ENCODE measurements around the gene SOS2. TPM values are rescaled to one million over a fixed set of nuclear protein-coding genes. Genes with fewer than 3 reads are reported as not detected.
A peak's percentile ranks its signal among the peaks of the same experiment; 100 is the strongest.

The SOS2 gene
- total and polyA plus RNA-seq, 11 donors: 8.8 to 47.3 (median 31.3) TPM

DNA sequence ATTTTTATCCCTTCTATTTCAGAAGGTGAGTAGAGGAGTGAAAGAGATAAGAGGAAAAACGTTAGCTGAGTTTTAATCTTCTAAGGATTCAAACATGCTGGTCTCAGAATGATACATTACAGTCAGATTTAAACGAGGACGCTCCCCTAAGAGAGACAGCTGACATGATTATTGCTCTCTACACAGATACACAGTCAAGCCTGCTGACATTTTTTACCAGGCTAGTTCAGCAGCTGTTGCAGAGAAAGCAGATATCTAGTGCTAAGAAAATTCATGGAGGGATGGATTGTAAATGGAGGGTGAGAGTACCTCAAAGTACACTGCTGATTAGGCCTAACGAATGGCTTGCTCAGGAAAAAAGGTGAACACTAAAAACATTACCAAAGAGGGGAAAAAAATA lies 31.9 kb upstream of the SOS2 start:
- TF ChIP-seq POLR2A (IDR thresholded peaks at IDR 0.05): no peak
- TF ChIP-seq, protein P1, sequence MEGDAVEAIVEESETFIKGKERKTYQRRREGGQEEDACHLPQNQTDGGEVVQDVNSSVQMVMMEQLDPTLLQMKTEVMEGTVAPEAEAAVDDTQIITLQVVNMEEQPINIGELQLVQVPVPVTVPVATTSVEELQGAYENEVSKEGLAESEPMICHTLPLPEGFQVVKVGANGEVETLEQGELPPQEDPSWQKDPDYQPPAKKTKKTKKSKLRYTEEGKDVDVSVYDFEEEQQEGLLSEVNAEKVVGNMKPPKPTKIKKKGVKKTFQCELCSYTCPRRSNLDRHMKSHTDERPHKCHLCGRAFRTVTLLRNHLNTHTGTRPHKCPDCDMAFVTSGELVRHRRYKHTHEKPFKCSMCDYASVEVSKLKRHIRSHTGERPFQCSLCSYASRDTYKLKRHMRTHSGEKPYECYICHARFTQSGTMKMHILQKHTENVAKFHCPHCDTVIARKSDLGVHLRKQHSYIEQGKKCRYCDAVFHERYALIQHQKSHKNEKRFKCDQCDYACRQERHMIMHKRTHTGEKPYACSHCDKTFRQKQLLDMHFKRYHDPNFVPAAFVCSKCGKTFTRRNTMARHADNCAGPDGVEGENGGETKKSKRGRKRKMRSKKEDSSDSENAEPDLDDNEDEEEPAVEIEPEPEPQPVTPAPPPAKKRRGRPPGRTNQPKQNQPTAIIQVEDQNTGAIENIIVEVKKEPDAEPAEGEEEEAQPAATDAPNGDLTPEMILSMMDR (IDR thresholded peaks at IDR 0.05): no peak
- no peak overlapping the region for H3K4me3 ChIP-seq
- H3K27me3 ChIP-seq: no peaks in the 10 kb centered on the region
- no peak overlapping the region for H3K27ac ChIP-seq
- no peak for ATAC-seq
- H3K36me3 ChIP-seq: peaks cover 0 to 10% (median 4%) of the 10 kb centered on the region in 9 donors
- DNase-seq: no peak
- peaks cover 0 to 4% (median 0%) of the 10 kb centered on the region in 12 donors for H3K4me1 ChIP-seq
- H3K9me3 ChIP-seq: no peaks in the 10 kb centered on the region
- 34 to 47% (median 43%) methylated on average over 4 of the region's 4 CpGs for WGBS, 4 donors
- intact Hi-C loops (cut with DNase I): loop anchor here in 1 of 10 donors (10.0 kb wide), 1 partner anchor 109 kb away; no protein-coding TSS in a partner anchor

- DNase-seq (no peak), ATAC-seq (no peak)
- no peaks in the 10 kb centered on the region for H3K27me3 ChIP-seq
- H3K36me3 ChIP-seq: peaks cover 0 to 10% (median 2%) of the 10 kb centered on the region in 9 donors
- intact Hi-C loops (cut with DNase I): loop anchor here in 1 of 10 donors (10.0 kb wide), 1 partner anchor 108 kb away; no protein-coding TSS in a partner anchor
- H3K9me3 ChIP-seq: no peaks in the 10 kb centered on the region
- 39 to 48% (median 45%) methylated on average over 2 of the region's 2 CpGs for WGBS, 4 donors
- no peak overlapping the region for H3K27ac ChIP-seq
- H3K4me3 ChIP-seq: no peak overlapping the region
- H3K4me1 ChIP-seq: peaks cover 0 to 4% (median 0%) of the 10 kb centered on the region in 12 donors
- TF ChIP-seq, protein P1 (IDR thresholded peaks at IDR 0.05): no peak
- no peak for TF ChIP-seq POLR2A (IDR thresholded peaks at IDR 0.05)
These were observed 31.5 kb upstream of the SOS2 start for GRCh38 chr14:50262865-50263264.

DNA sequence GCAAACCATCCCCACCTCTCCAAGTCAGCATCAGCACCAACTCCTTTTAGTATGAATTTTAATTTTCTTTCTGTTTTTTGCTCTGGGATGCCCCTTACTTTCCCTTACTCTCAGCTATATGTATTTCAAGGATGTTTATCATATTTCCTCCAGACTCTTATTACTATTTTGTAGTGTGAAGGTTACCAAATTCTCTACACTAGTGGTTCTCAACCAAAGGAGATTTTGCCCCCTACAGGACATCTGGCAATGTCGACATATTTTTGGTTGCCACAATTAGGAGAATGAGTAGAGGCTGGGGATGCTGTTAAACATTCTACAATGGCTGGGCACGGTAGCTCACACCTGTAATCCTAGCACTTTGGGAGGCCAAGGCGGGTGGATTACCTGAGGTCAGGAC lies 29.1 kb upstream of the SOS2 start:
- H3K4me3 ChIP-seq: no peak overlapping the region
- ATAC-seq (peak in 1 of 4 donors; percentile 60), DNase-seq (no peak)
- H3K4me1 ChIP-seq: peaks cover 0 to 4% (median 0%) of the 10 kb centered on the region in 12 donors
- intact Hi-C loops (cut with DNase I): loop anchor here in 1 of 10 donors (10.0 kb wide), 1 partner anchor 106 kb away; no protein-coding TSS in a partner anchor
- no peak overlapping the region for H3K27ac ChIP-seq
- H3K9me3 ChIP-seq: no peaks in the 10 kb centered on the region
- WGBS, 4 donors: 33 to 51% (median 40%) methylated on average over 3 of the region's 3 CpGs
- H3K27me3 ChIP-seq: no peaks in the 10 kb centered on the region
- TF ChIP-seq, protein P1 (IDR thresholded peaks at IDR 0.05): peak; percentile 18 to 59 (median 44)
- TF ChIP-seq POLR2A (IDR thresholded peaks at IDR 0.05): no peak
- H3K36me3 ChIP-seq: peaks cover 0 to 8% (median 0%) of the 10 kb centered on the region in 9 donors

- Histone ChIP-seq H3K27me3 (no peaks in the 10 kb centered on the region), H3K27ac (no peak overlapping the region), H3K4me3 (no peak overlapping the region), H3K9me3 (no peaks in the 10 kb centered on the region), H3K4me1 (peaks cover 0 to 4% (median 0%) of the 10 kb centered on the region in 12 donors), H3K36me3 (peaks cover 0 to 6% (median 0%) of the 10 kb centered on the region in 9 donors)
- no peak for TF ChIP-seq POLR2A (IDR thresholded peaks at IDR 0.05)
- TF ChIP-seq, protein P1 (IDR thresholded peaks at IDR 0.05): no peak
- intact Hi-C loops (cut with DNase I): loop anchor here in 1 of 10 donors (10.0 kb wide), 1 partner anchor 105 kb away; no protein-coding TSS in a partner anchor
- ATAC-seq (no peak), DNase-seq (no peak)
- 79 to 85% (median 80%) methylated on average over 3 of the region's 3 CpGs for WGBS, 4 donors
These were observed 28.7 kb upstream of the SOS2 start for GRCh38 chr14:50260072-50260471.

Data from heart left ventricle (tissue), 16 donors.